Skeletal muscle cell (primary cell): Measurements from ENCODE around the gene CTNNA2.

Experiments used
- DNase-seq: peaks from one replicate; pipeline ENCODE4 v3.0.0-alpha.2; 2010; ENCODE audit warnings: low read depth
- H3K4me3 ChIP-seq: 2 replicates; pipeline ENCODE4 v1.5.1; 2011; ENCODE audit warnings: low read depth, mild to moderate bottlenecking, control low read depth, low read length, moderate library complexity

Gene CTNNA2

GRCh38 chr2:79604748-79605147 lies 91.9 kb downstream of the CTNNA2 start:
- no peak overlapping the region for H3K4me3 ChIP-seq
- DNase-seq: no peak

- DNase-seq: no peak
- H3K4me3 ChIP-seq: no peak overlapping the region
Observed at GRCh38 chr2:79611448-79612016, 98.7 kb downstream of the CTNNA2 start.

GRCh38 chr2:79612999-79613398 lies 100.1 kb downstream of the CTNNA2 start:
- H3K4me3 ChIP-seq: no peak overlapping the region
- no peak for DNase-seq

- no peak for DNase-seq
- H3K4me3 ChIP-seq: no peak overlapping the region
Observed at GRCh38 chr2:79619442-79619841, 106.6 kb downstream of the CTNNA2 start.

- H3K4me3 ChIP-seq: no peak overlapping the region
- DNase-seq: no peak
Observed at GRCh38 chr2:79619976-79620375, 107.1 kb downstream of the CTNNA2 start.

GRCh38 chr2:79620679-79621078 lies 107.8 kb downstream of the CTNNA2 start:
- no peak for DNase-seq
- H3K4me3 ChIP-seq: no peak overlapping the region

- H3K4me3 ChIP-seq: no peak overlapping the region
- no peak for DNase-seq
Observed at GRCh38 chr2:79621252-79621651, 108.4 kb downstream of the CTNNA2 start.

GRCh38 chr2:79621755-79622154 lies 108.9 kb downstream of the CTNNA2 start:
- DNase-seq: no peak

GRCh38 chr2:79622508-79622907 lies 109.7 kb downstream of the CTNNA2 start:
- DNase-seq: no peak
- H3K4me3 ChIP-seq: no peak overlapping the region

More at GRCh38 chr2:79621755-79622154, 108.9 kb downstream of the CTNNA2 start:
- no peak overlapping the region for H3K4me3 ChIP-seq

GRCh38 chr2:79627237-79627636 lies 114.4 kb downstream of the CTNNA2 start:
- DNase-seq: no peak
- no peak overlapping the region for H3K4me3 ChIP-seq

GRCh38 chr2:79630060-79630459 lies 117.2 kb downstream of the CTNNA2 start:
- H3K4me3 ChIP-seq: no peak overlapping the region
- DNase-seq: no peak

- no peak overlapping the region for H3K4me3 ChIP-seq
- no peak for DNase-seq
Observed at GRCh38 chr2:79630972-79631557, 118.2 kb downstream of the CTNNA2 start.

- DNase-seq: no peak
Observed at GRCh38 chr2:79638410-79638809, 125.6 kb downstream of the CTNNA2 start.

GRCh38 chr2:79638954-79639353 lies 126.1 kb downstream of the CTNNA2 start:
- no peak for DNase-seq
- no peak overlapping the region for H3K4me3 ChIP-seq

More at GRCh38 chr2:79638410-79638809, 125.6 kb downstream of the CTNNA2 start:
- H3K4me3 ChIP-seq: no peak overlapping the region

- no peak for DNase-seq
- H3K4me3 ChIP-seq: no peak overlapping the region
Observed at GRCh38 chr2:79640001-79640400, 127.2 kb downstream of the CTNNA2 start.

- DNase-seq: no peak
Observed at GRCh38 chr2:79649531-79649930, 136.7 kb downstream of the CTNNA2 start.

GRCh38 chr2:79660557-79660956 lies 147.7 kb downstream of the CTNNA2 start:
- no peak for DNase-seq
- H3K4me3 ChIP-seq: no peak overlapping the region

More at GRCh38 chr2:79649531-79649930, 136.7 kb downstream of the CTNNA2 start:
- no peak overlapping the region for H3K4me3 ChIP-seq

GRCh38 chr2:79665091-79665490 lies 152.2 kb downstream of the CTNNA2 start:
- no peak overlapping the region for H3K4me3 ChIP-seq
- DNase-seq: no peak

GRCh38 chr2:79666430-79666829 lies 153.6 kb downstream of the CTNNA2 start:
- DNase-seq: no peak
- no peak overlapping the region for H3K4me3 ChIP-seq

GRCh38 chr2:79669714-79670113 lies 156.9 kb downstream of the CTNNA2 start:
- DNase-seq: no peak
- no peak overlapping the region for H3K4me3 ChIP-seq

- no peak overlapping the region for H3K4me3 ChIP-seq
- no peak for DNase-seq
Observed at GRCh38 chr2:79670198-79670597, 157.3 kb downstream of the CTNNA2 start.
